ENCODE measurements around the gene MIR17HG. TPM values are rescaled to one million over a fixed set of nuclear protein-coding genes. Genes with fewer than 3 reads are reported as not detected.
"Not testable (repeated sequence)": the region's sequence is repeated elsewhere in the genome, so short reads cannot be mapped to it uniquely, and the experiment has no call there.

The MIR17HG gene
- total RNA-seq, 1 experiment from 2014 or later = 55.8 TPM

GRCh38 chr13:91323349-91323748 is 24.1 kb upstream of the MIR17HG start:
- DNase-seq = no peak
- no peaks in the 10 kb centered on the region for H3K36me3 ChIP-seq
- no peak overlapping the region for H3K4me3 ChIP-seq
- H3K9me3 ChIP-seq (replicated peaks) = no peaks in the 10 kb centered on the region
- H3K27ac ChIP-seq = no peak overlapping the region
- H3K27me3 ChIP-seq = no peaks in the 10 kb centered on the region
- H3K4me1 ChIP-seq = no peaks in the 10 kb centered on the region

GRCh38 chr13:91326146-91326545 is 21.3 kb upstream of the MIR17HG start:
- Histone ChIP-seq H3K27ac (no peak overlapping the region), H3K9me3 (replicated peaks) (no peaks in the 10 kb centered on the region), H3K4me1 (no peaks in the 10 kb centered on the region), H3K36me3 (no peaks in the 10 kb centered on the region), H3K27me3 (no peaks in the 10 kb centered on the region), H3K4me3 (no peak overlapping the region)
- no peak for DNase-seq

GRCh38 chr13:91328726-91329125 is 18.8 kb upstream of the MIR17HG start:
- H3K27ac ChIP-seq = no peak overlapping the region
- H3K27me3 ChIP-seq = no peaks in the 10 kb centered on the region
- H3K4me1 ChIP-seq = no peaks in the 10 kb centered on the region
- DNase-seq = no peak
- no peaks in the 10 kb centered on the region for H3K9me3 ChIP-seq (replicated peaks)
- H3K36me3 ChIP-seq = no peaks in the 10 kb centered on the region
- no peak overlapping the region for H3K4me3 ChIP-seq

GRCh38 chr13:91329733-91330132 is 17.8 kb upstream of the MIR17HG start:
- Histone ChIP-seq H3K27me3 (no peaks in the 10 kb centered on the region), H3K4me3 (no peak overlapping the region), H3K9me3 (replicated peaks) (no peaks in the 10 kb centered on the region), H3K4me1 (no peaks in the 10 kb centered on the region), H3K36me3 (no peaks in the 10 kb centered on the region), H3K27ac (no peak overlapping the region)
- DNase-seq = no peak

GRCh38 chr13:91331047-91331915 is 16.2 kb upstream of the MIR17HG start:
- no peaks in the 10 kb centered on the region for H3K9me3 ChIP-seq (replicated peaks)
- no peak overlapping the region for H3K27ac ChIP-seq
- H3K27me3 ChIP-seq = no peaks in the 10 kb centered on the region
- H3K36me3 ChIP-seq = no peaks in the 10 kb centered on the region
- no peak overlapping the region for H3K4me3 ChIP-seq
- H3K4me1 ChIP-seq = no peaks in the 10 kb centered on the region
- no peak for DNase-seq

- no peak overlapping the region for H3K4me3 ChIP-seq
- DNase-seq = no peak
- H3K27me3 ChIP-seq = no peaks in the 10 kb centered on the region
- H3K27ac ChIP-seq = no peak overlapping the region
- peaks cover 6% of the 10 kb centered on the region for H3K4me1 ChIP-seq
- H3K36me3 ChIP-seq = peaks cover 19% of the 10 kb centered on the region
- H3K9me3 ChIP-seq (replicated peaks) = no peaks in the 10 kb centered on the region
Observed at GRCh38 chr13:91346062-91346461, 1.4 kb upstream of the MIR17HG start.

GRCh38 chr13:91346850-91347201 is 661 bp upstream of the MIR17HG start:
- peak overlapping the region; percentile 97 for H3K4me3 ChIP-seq
- peak; percentile 34 to 55 for DNase-seq
- peaks cover 26% of the 10 kb centered on the region for H3K36me3 ChIP-seq
- H3K27ac ChIP-seq = peak overlapping the region; percentile 44; the same call in 1 of the 2 replicates
- peaks cover 6% of the 10 kb centered on the region for H3K4me1 ChIP-seq
- H3K9me3 ChIP-seq (replicated peaks) = no peaks in the 10 kb centered on the region
- no peaks in the 10 kb centered on the region for H3K27me3 ChIP-seq

GRCh38 chr13:91347996-91348905 is 764 bp downstream of the MIR17HG start:
- Histone ChIP-seq H3K4me1 (peaks cover 8% of the 10 kb centered on the region), H3K9me3 (replicated peaks) (no peaks in the 10 kb centered on the region), H3K36me3 (peaks cover 41% of the 10 kb centered on the region), H3K4me3 (peak overlapping the region; percentile 97), H3K27me3 (no peaks in the 10 kb centered on the region), H3K27ac (peak overlapping the region; percentile 72)
- peak in 1 of 2 experiments; percentile 26 for DNase-seq

- DNase-seq = peak; percentile 82 to 89
Observed at GRCh38 chr13:91348906-91349435, 1.5 kb downstream of the MIR17HG start.

GRCh38 chr13:91349992-91350911 is 2.8 kb downstream of the MIR17HG start:
- Histone ChIP-seq H3K9me3 (replicated peaks) (no peaks in the 10 kb centered on the region), H3K4me3 (peak overlapping the region; percentile 97), H3K4me1 (peaks cover 8% of the 10 kb centered on the region), H3K27ac (no peak overlapping the region; the same call in 1 of the 2 replicates), H3K36me3 (peaks cover 61% of the 10 kb centered on the region), H3K27me3 (no peaks in the 10 kb centered on the region)
- DNase-seq = no peak

More at GRCh38 chr13:91348906-91349435, 1.5 kb downstream of the MIR17HG start:
- Histone ChIP-seq H3K4me3 (peak overlapping the region; percentile 97), H3K27ac (peak overlapping the region; percentile 66), H3K4me1 (peaks cover 8% of the 10 kb centered on the region), H3K27me3 (no peaks in the 10 kb centered on the region), H3K9me3 (replicated peaks) (no peaks in the 10 kb centered on the region), H3K36me3 (peaks cover 48% of the 10 kb centered on the region)

- H3K36me3 ChIP-seq = peaks cover 69% of the 10 kb centered on the region
- H3K4me3 ChIP-seq = no peak overlapping the region
- no peaks in the 10 kb centered on the region for H3K9me3 ChIP-seq (replicated peaks)
- no peaks in the 10 kb centered on the region; the same call in 1 of the 2 replicates for H3K27me3 ChIP-seq
- H3K27ac ChIP-seq = no peak overlapping the region
- peaks cover 8% of the 10 kb centered on the region for H3K4me1 ChIP-seq
- no peak for DNase-seq
Observed at GRCh38 chr13:91351123-91351522, 3.6 kb downstream of the MIR17HG start.

- no peak for DNase-seq
- no peaks in the 10 kb centered on the region for H3K9me3 ChIP-seq (replicated peaks)
- H3K36me3 ChIP-seq = peaks cover 76% of the 10 kb centered on the region
- no peak overlapping the region for H3K27ac ChIP-seq
- H3K27me3 ChIP-seq = no peaks in the 10 kb centered on the region; the same call in 1 of the 2 replicates
- no peak overlapping the region for H3K4me3 ChIP-seq
- peaks cover 8% of the 10 kb centered on the region for H3K4me1 ChIP-seq
Observed at GRCh38 chr13:91351980-91352379, 4.5 kb downstream of the MIR17HG start.

- H3K9me3 ChIP-seq (replicated peaks); H3K27me3 ChIP-seq; H3K4me3 ChIP-seq; H3K27ac ChIP-seq; H3K4me1 ChIP-seq; DNase-seq: not testable (repeated sequence)
- H3K36me3 ChIP-seq = peaks cover 79% of the 10 kb centered on the region
Observed at GRCh38 chr13:91352891-91353290, 5.4 kb downstream of the MIR17HG start.

- Histone ChIP-seq H3K36me3 (peaks cover 85% of the 10 kb centered on the region), H3K27me3 (peaks cover 3% of the 10 kb centered on the region; the same call in 1 of the 2 replicates), H3K9me3 (replicated peaks) (no peaks in the 10 kb centered on the region), H3K4me1 (peaks cover 8% of the 10 kb centered on the region), H3K4me3 (no peak overlapping the region), H3K27ac (no peak overlapping the region)
- no peak for DNase-seq
Observed at GRCh38 chr13:91353494-91353893, 6.0 kb downstream of the MIR17HG start.

Measured in SJCRH30 (cell line).